ENCODE data around the gene MGAT5B.

MGAT5B gene

DNA sequence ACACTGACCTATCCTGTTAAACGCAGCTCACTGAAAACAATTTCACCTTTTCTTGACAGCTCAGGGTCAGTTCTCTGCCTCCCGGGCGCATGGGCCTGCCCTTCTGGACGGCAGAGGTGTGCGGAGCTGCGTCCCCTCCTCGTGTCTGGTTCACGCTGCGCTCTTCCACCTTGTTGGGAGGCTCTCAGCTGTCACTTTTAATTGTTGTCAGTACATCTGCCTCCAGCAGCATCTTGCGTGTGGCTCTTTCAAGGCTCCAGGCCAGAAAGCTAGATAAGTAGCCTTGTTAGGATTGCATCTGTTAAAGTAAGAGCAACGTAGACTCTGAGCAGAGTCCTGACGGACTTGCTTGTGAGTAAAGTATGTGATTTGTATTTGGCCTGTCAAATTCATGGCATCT is 59.4 kb downstream of the MGAT5B start:
- DNase-seq (ENCODE audit: low read depth), result no peak

DNA sequence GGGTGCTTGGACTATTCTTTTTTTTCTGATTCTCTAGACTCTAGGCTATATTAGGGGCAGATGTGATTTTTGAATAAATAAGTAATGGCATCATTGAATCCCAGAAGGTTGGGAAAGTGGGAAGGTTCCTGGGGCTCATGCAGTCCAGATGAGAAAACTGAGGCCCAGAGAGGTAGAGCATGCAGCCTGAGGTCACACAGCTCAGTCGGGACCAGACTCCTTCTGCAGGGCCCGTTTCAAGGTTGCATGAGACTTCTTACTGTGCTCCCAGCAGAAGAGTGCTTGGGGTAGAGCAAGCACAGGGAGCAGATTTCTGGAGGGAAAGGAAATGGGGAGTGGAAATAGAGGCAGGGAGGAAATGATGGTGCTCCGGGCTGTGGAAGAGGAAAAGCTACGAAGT is 59.8 kb downstream of the MGAT5B start:
- DNase-seq (ENCODE audit: low read depth), result no peak

GRCh38 chr17:76929148-76929547 is 60.9 kb downstream of the MGAT5B start:
- no peak for DNase-seq (ENCODE audit: low read depth)

DNA sequence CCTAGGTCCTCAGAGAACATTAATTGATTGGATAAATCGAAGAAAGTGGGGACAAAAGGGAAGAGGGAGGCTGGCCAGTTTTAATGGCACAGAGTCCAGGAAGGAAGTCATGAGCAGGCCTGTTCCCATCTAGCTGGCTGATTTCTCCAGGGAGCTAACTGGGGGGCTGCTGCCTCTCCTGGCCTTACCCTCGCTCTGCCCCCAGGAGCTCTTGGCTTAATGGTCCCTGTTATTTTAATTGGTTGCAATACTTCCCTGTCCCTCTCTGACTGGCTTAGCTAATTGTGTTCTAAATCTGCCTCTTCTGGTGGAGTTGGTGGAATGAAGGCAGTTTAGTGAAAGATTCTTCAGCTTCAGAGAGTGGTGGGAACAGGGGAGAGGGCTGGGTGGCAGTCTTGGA is 61.4 kb downstream of the MGAT5B start:
- no peak for DNase-seq (ENCODE audit: low read depth)

GRCh38 chr17:76930107-76930506 is 61.9 kb downstream of the MGAT5B start:
- no peak for DNase-seq (ENCODE audit: low read depth)

GRCh38 chr17:76932402-76933333 is 64.5 kb downstream of the MGAT5B start:
- DNase-seq (ENCODE audit: low read depth), result no peak

DNA sequence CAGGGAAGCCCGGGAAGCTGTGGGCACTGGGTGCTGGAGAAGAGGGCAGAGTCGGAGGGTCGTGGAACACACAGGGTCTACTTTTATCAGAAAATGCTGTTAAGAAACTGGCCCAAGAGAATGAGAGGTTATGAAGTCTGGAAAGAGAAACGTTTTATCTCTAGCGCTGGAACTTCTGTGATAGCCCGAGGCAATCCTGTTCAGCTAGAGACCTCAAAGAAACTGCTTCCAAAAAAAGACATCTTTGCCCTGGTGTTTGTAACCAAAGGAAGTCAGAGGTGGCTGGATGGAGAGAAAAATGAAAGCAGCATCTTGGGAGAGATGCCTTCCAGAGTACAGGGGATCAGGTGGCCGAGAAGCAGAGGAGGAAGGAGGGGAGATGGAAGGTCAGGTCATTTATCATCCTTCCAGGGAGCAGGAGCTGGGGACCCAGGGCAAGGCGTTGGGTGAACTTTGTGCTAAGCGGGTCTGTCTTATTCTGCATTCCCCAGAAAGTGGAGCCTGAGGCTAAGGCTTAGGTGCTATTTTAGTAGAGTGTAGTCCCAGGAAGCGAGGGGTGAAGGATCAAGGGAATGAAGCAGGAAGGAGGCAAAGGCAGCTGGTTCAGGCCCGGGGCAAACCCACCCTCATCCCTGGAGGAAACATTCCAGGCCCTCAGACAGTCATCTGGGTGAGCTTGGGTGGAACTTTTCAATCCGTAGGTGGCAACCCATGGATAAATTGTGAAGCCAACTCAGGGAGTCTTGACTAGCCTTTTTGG is 66.5 kb downstream of the MGAT5B start:
- no peak for DNase-seq (ENCODE audit: low read depth)

DNA sequence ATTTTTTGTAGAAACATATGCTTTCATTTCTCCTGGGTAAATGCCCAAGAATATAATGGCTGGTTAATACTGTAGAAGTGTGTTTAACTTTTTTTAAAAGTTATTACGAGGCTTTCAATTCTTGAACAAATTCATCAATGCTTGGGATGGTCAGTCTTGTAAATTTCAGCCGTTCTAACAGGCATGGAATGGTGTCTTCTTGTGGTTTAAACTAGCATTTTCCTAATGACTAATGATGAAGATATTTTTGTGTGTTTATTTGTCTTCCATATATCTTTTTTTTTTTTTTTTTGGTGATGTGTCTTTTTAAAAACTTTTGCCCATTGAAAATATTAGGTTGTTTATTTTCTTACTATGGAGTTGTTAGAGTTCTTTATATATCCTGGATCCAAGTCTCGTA is 67.1 kb downstream of the MGAT5B start:
- no peak for DNase-seq (ENCODE audit: low read depth)

GRCh38 chr17:76937238-76937637 is 69.0 kb downstream of the MGAT5B start:
- DNase-seq (ENCODE audit: low read depth), result no peak

DNA sequence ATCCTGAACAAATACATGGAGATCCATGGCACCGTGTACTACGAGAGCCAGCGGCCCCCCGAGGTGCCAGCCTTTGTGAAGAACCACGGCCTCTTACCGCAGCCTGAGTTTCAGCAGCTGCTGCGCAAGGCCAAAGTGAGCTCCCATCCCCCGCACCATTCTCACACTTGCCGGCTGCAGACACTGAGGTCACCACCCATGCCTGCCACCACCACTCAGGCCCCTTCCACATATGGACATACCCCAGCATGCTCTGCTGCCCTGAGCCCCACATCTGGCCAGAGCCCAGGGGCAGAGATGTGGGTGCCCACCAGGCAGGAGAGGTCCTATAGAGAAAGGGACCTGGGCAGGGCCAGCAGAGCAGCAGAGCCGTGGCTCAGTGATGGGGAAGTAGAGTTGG is 69.8 kb downstream of the MGAT5B start:
- no peak for DNase-seq (ENCODE audit: low read depth)

GRCh38 chr17:76940295-76940694 is 72.1 kb downstream of the MGAT5B start:
- no peak for DNase-seq (ENCODE audit: low read depth)

GRCh38 chr17:76940738-76941350 is 72.6 kb downstream of the MGAT5B start:
- no peak for DNase-seq (ENCODE audit: low read depth)

- no peak for DNase-seq (ENCODE audit: low read depth)
Measured at GRCh38 chr17:76943202-76943601, 75.0 kb downstream of the MGAT5B start.

DNA sequence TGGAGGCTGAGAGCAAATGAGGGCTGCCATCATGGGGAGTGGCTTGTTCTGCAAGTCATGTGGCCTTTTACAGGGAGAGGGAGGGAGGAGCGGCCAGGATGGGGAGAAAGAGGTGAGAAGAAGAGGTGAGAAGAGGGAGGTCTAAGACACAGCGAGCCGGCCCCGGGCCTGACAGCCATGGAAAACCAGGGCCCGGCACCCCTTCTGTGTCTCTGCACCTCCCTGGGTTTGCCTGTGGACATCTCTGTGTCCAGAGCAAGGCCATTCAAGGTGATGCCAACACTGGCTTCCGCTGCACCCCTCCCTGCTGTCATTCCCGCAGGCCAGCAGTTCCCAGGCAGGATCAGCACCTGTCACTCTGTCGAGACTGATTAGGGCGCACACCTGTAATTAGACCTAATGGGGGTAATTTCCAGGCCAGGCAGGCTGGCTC is 75.6 kb downstream of the MGAT5B start:
- DNase-seq (ENCODE audit: low read depth), result no peak

DNA sequence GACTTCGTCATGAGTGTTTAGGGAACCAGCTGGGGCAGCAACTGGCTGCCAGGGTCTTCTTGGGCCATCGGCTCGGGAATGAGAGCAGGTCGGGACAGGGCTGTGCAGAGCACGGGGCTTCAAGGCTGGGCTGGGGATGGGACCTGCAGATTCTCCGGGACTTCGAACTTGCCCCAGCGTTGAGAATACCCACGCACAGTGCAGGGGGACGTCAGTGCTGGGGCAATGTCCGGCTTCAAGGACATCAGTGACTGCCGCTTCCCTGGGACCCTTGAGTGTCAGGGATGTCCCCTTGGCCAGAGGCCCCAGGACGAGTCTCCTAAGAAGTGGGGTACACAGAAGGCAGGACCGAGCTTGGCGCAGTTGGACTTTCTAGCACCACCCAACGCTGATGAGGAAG is 76.3 kb downstream of the MGAT5B start:
- no peak for DNase-seq (ENCODE audit: low read depth)

GRCh38 chr17:76946111-76946771 is 78.0 kb downstream of the MGAT5B start:
- no peak for DNase-seq (ENCODE audit: low read depth)

DNA sequence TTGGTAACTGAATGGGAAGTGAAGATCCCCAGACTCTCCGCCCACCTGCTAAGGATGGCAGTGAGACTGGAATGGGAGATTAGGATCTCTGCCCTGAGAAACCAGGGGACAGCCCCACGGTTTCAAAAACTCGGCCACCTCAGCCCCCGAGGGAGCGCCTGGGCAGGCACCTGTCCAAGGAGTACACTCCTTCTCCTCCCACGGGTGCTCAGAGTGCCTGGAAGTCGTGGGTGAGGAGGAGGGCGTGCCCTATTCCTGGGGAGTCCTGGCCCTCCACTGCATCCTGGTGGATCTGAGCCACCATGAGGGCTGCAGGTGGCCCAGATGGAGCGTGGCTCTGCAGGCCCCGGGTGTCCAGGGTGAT is 78.5 kb downstream of the MGAT5B start:
- no peak for DNase-seq (ENCODE audit: low read depth)

GRCh38 chr17:76947309-76947708 is 79.1 kb downstream of the MGAT5B start:
- no peak for DNase-seq (ENCODE audit: low read depth)

DNA sequence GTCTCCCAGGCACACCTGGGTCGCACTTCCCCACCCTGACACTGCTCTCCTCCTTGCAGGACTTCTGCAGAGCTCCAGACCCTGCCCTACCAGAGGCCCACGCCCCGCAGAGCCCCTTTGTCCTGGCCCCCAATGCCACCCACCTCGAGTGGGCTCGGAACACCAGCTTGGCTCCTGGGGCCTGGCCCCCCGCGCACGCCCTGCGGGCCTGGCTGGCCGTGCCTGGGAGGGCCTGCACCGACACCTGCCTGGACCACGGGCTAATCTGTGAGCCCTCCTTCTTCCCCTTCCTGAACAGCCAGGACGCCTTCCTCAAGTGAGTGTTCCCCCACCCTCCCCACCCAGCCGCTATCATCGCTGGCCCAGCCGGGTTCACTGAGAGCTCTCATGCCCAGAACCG is 79.6 kb downstream of the MGAT5B start:
- DNase-seq (ENCODE audit: low read depth), result no peak

- no peak for DNase-seq (ENCODE audit: low read depth)
Measured at GRCh38 chr17:76948301-76948700, 80.1 kb downstream of the MGAT5B start.

DNA sequence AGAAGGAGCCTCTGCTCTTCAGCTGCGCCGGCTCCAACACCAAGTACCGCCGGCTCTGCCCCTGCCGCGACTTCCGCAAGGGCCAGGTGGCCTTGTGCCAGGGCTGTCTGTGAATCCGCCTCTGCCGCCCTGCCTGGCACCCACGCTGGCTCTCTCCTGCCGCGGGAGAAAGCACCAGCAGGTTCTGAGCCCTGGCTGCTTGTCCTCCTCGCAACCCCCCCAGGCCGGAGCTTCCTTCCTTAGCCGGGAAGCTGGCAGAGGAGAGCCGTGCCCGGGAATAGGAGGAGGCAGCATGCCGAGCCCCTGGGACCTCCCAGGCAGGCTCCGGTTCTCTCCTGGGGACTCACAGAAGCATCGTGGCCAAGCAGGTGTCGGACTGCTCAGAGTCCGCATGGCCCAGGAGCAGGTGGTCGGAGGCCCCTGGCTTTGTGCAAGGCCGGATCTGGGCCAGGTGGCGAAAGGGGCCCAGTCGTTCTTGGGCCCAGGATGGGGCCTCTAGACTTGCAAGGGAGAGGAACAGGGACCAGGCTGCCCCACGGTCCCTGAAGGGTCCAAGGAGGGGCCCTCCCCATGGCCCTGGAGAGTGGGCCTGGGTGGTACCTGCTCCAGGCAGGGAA is 80.6 kb downstream of the MGAT5B start:
- no peak for DNase-seq (ENCODE audit: low read depth)
